ENCODE measurements around the gene CNOT10.

Gene CNOT10

GRCh38 chr3:32818229-32818969 is 133.4 kb downstream of the CNOT10 start:
- peak; percentile 12 for DNase-seq
- ATAC-seq, result peak; percentile 10

GRCh38 chr3:32818970-32819511 is 134.1 kb downstream of the CNOT10 start:
- DNase-seq (no peak), ATAC-seq (no peak)

GRCh38 chr3:32819551-32820348 is 134.8 kb downstream of the CNOT10 start:
- ATAC-seq, result no peak
- no peak for DNase-seq

- ATAC-seq (no peak), DNase-seq (no peak)
Measured at GRCh38 chr3:32820430-32820829, 135.4 kb downstream of the CNOT10 start.

GRCh38 chr3:32820971-32821685 is 136.1 kb downstream of the CNOT10 start:
- ATAC-seq (no peak), DNase-seq (no peak)

- DNase-seq (no peak), ATAC-seq (no peak)
Measured at GRCh38 chr3:32821686-32822296, 136.8 kb downstream of the CNOT10 start.

GRCh38 chr3:32822609-32823498 is 137.9 kb downstream of the CNOT10 start:
- no peak for ATAC-seq
- DNase-seq, result no peak

All from stimulated activated naive CD8-positive, alpha-beta T cell treated with anti-CD3 and anti-CD28 coated beads, Interleukin-15, Interleukin-2, amounts not matched to agents 100 U/mL and 50 U/mL, for 24 hours (primary cell).